Fibroblast of mammary gland (primary cell): ENCODE data around the gene AUTS2.

Experiments used
- DNase-seq: peaks from one replicate; pipeline ENCODE4 v3.0.0-alpha.2; 2010; ENCODE audit warnings: low read depth
- H3K4me3 ChIP-seq: 2 replicates; pipeline ENCODE4 v1.5.1; 2011; ENCODE audit warnings: low read depth, mild to moderate bottlenecking, low read length, moderate library complexity; ENCODE audit not compliant: control insufficient read depth
- CTCF ChIP-seq: conservative IDR thresholded peaks from 2 replicates; pipeline ENCODE4 v1.5.1; 2011; ENCODE audit warnings: low read depth, low read length, inconsistent platforms; ENCODE audit not compliant: control insufficient read depth, insufficient read depth

AUTS2 gene

GRCh38 chr7:70434821-70435220 is 836.5 kb downstream of the AUTS2 start:
- TF ChIP-seq CTCF = no peak
- no peak for DNase-seq
- no peak overlapping the region for H3K4me3 ChIP-seq

- no peak for TF ChIP-seq CTCF
- H3K4me3 ChIP-seq = no peak overlapping the region
- no peak for DNase-seq
Measured at GRCh38 chr7:70435634-70436033, 837.4 kb downstream of the AUTS2 start.

- no peak for DNase-seq
- no peak for TF ChIP-seq CTCF
- H3K4me3 ChIP-seq = no peak overlapping the region
Measured at GRCh38 chr7:70436790-70437350, 838.6 kb downstream of the AUTS2 start.

GRCh38 chr7:70439651-70440050 is 841.4 kb downstream of the AUTS2 start:
- DNase-seq = no peak
- H3K4me3 ChIP-seq = no peak overlapping the region
- no peak for TF ChIP-seq CTCF

- no peak for TF ChIP-seq CTCF
- DNase-seq = no peak
- no peak overlapping the region for H3K4me3 ChIP-seq
Measured at GRCh38 chr7:70446448-70447143, 848.3 kb downstream of the AUTS2 start.

GRCh38 chr7:70448312-70448906 is 850.1 kb downstream of the AUTS2 start:
- no peak for TF ChIP-seq CTCF
- H3K4me3 ChIP-seq = no peak overlapping the region
- no peak for DNase-seq
